ENCODE data around the gene ALG12.

Gene ALG12

GRCh38 chr22:49910229-49911155 is 7.7 kb downstream of the ALG12 start:
- DNase-seq, result no peak

DNA sequence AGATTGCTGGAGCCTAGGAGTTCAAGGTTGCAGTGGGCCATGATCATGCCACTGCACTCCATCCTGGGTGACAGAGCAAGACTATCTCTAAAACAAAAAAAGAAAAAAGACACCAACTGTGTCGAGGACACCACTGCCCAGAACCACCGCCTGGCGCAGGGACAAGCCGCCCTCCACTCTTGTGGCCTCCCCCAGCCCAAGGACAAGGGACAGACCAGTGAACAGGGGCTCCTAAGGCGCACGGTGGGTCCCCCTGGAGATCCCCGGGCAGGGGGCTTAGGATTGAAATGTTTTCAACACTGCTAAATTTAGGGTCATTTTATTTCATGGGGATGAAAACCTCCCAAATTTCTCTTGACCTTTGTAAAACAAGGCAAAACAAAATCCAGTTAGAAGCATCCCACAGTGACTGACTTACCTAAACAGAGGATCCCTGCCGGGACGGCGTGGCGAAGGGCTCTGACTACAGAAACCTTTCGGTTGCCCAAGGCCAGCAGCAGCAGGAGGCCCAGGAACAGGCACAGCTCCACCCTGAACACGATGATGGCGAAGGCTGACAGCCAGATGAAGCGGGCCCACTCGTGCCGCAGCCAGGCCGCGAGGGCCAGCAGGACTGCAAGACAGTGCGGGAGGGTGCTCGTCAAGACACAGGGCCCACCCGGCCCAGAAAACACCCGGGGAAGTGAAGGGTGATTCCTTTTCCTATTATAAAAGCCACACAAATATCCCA is 8.6 kb downstream of the ALG12 start:
- no peak for DNase-seq

DNA sequence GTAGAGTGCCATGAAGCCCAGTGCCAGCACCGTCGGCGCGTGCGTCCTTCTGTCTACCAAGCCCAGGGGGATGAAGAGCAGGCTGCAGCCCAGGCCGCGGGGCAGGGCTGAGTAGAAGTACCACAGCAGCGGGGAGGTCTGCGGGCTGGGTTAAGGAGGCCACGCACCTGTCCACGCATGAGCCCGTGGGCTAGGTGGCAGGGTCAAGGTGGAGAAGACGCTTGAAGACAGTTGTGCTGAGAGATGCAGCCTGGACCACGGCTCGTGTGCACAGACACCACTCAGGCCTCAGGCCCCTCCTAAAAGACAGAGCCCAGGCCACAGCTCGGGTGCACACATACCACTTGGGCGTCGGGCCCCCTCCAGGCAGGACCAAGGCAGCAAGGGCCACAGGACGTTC is 10.4 kb downstream of the ALG12 start:
- no peak for DNase-seq

DNA sequence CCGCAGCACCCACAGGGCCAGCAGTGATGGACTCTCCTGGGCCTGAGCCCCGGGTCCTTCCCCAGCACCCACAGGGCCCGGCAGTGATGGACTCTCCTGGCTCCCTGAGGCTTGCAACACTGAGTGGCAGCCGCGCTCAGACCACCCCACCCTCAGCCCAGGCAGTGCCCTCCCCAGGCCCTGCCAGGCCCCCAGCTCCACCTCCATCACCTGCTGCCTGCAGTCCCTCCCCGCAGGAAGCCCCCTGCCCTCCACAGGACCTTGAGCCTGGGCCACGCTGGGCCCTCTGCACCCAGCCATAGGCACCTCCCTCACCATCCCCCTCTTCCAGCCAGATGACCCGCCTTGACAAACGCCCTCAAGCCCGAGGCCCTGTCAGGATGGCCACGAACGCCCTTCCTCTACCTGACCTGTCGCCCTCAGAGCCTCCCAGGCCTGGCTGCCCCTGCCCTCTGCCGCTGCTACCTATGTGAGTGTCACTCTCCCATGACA is 11.4 kb downstream of the ALG12 start:
- DNase-seq, result no peak

- DNase-seq, result no peak
Measured at GRCh38 chr22:49906071-49906798, 12.0 kb downstream of the ALG12 start.

DNA sequence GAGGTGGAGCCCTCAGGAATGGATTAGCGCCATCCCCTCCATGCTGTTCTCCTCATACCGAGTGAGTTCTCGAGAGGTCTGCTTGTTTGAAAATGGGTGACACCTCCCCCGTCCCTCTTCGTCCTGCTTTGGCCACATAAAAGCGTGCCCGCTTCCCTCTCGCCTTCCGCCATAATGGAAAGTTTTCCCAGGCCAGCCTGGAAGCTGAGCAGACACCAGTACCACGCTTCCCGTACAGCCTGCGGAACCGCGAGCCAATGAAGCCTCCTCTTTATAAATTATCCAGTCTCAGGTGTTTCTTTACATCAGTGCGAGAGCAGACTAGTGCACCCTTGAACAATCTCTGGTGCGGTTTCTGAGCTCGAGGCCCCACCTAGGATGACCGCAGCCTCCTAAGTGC is 12.8 kb downstream of the ALG12 start:
- DNase-seq, result no peak

GRCh38 chr22:49904040-49904369 is 14.2 kb downstream of the ALG12 start:
- DNase-seq, result no peak

DNA sequence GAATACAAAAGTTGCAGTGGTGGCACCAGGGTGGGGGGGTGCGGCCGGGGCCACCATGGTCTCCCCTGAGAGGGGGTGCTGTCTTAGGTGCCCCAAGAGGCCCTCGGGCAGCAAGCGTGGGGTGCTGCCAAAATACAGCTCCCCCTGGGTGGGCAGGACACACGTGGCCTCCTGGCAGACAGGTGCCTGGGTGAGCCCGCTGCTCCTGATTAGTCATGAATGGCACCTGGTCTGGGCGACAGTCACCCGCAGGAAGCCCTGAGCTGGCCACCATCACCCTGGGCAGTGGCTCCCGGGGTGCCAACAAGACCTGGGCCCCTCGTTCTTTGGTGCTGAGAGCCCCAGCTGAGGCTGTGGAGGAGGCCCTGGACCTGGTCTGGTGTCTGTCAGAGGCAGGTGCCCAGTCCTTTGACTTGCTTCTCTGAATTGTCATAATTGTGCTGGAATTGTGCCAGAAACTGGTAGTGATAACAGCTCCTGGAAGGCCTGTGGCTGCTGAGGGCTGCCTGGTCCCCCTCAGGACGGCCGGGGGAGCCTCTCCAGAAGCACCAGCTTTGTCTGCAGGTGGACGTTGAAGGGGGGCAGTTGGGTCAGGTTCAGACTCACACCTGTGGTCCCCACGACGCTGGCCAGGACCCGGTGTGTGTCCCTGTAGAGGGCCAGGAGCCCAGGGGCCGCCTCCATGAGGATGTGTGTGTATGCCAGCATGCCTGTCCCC is 14.8 kb downstream of the ALG12 start:
- no peak for DNase-seq

- no peak for DNase-seq
Measured at GRCh38 chr22:49901457-49901856, 16.8 kb downstream of the ALG12 start.

DNA sequence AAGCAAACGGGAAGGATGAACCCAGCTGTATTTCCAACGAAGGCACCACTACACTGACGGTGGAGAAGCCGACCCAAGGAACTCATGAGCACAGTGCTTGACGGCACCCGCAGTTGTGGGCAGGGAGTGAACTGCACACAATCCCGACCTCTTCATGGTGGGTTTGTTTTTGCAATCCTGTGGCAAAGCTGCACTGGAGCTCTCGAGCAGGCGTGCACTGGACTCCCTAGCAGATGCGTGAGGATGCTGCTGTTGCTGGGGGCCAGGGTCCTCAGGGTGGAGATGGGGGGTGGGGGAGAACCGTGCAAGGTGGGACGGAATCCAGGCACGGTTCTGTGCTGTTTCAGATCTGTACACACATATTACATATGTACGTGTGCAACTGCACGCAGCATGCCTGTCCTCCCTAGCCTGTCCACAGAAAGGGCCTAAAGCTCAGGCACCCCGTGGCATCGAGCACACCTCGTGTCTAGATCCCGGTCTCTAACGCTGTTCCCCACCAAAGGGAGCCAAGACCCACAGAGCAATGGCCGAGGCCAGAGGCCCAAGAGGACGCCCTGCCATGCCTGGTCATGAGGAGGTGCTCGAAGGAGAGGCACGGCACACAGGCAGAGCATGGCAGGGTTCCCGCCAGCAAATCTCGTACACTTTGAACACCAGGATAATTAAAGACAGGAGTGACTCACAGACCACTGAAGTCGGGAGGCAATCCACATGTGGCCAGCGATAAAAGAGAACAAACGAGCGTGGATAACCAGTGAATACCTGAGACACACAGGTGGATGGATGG is 17.6 kb downstream of the ALG12 start:
- DNase-seq, result no peak

GRCh38 chr22:49899530-49899929 is 18.7 kb downstream of the ALG12 start:
- no peak for DNase-seq

DNA sequence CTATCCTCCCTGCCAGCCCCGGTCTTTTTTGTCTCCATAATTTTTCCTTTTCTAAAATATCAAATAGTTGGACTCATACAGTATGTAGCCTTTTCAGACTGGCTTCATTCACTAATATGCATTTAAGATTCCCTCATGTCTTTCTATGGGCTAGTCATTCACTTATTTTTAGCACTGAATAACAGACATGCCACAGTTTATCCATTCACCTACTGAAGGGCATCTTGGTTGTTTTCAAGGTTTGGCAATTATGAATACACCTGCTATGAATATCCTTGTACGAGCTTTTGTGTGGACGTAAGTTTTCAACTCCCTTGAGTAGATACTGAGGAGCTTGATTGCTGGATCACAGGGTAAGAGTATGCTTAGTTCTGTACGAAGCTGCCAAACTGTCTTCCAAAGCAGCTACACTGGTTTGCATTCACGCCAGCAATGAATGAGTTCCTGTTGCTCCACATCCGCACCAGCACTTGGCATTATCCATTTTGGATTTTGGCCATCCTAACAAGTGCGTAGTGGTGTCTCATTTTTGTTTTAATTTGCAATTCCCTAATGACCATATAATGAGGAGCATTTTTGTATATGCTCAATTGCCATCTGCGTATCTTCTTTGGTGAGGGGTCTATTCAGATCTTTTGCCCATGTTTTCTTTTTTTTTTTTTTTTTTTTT is 21.1 kb downstream of the ALG12 start:
- DNase-seq, result no peak

- no peak for DNase-seq
Measured at GRCh38 chr22:49896201-49896600, 22.0 kb downstream of the ALG12 start.

DNA sequence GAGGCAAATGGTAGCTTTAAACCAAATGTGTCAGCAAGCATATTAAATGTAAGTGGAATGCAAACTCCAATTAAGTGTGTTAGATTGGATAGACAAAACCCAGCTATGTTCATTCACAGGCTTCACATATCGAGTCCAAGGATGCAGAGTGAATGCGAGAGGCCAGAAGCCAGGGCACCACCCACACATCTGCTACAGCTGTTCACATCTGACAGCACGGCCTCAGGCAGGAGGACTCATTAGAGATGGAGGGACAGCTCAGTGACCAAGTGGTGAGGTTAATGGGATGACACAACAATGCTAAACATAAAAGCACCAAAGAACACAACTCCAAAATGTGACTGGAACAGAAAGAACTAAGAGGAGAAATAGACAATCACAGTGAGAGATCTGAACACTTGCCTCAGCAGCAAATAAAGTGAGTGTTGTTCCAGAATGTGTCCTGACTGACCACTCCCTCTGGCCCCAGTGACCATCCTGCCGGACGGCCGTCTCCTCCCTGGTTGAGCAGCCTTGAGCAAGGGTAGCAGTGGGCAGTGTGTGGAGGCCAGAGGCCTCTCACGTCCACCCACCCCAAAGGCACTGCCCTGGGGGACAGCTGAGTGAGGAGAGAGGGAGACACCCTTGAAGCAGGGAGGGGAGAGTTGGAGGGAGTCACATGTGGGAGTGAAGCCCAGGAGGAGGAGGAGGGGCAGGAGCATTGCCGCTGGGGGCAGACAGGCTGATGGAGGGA is 23.8 kb downstream of the ALG12 start:
- no peak for DNase-seq

- DNase-seq, result no peak
Measured at GRCh38 chr22:49893025-49893424, 25.2 kb downstream of the ALG12 start.

DNA sequence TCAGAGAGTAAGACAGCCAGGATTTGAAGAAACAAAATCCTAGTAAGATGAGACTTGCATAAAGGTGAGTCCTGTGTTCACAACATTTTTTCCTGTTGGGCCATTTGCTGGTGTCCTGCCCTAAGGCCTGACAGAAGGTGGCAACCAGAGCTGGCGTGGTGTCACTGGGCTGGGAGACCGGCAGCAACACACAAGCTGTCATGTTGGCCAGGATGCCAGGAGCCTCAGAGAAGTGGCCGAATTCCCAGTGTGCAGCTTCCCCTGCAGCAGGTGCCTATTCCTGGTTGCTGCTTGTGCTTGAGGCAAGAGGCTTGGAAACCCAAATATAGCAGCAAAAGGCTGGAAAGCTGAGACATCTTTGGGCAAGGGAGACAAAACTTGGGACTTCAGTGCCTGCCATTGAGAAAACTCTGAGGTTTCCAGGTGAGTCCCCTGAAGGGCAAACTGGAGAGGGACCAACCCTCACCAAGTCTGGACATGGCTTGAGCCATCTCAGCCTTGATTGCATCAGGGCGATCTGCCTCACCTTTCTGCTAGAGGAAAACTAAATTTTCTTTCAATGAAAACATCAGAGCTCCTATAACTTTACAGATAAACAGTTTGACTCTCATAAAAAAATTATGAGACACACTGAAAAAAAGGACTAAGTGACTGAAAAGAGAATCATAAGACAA is 25.9 kb downstream of the ALG12 start:
- DNase-seq, result no peak

- no peak for DNase-seq
Measured at GRCh38 chr22:49889071-49889470, 29.2 kb downstream of the ALG12 start.

GRCh38 chr22:49887702-49888101 is 30.5 kb downstream of the ALG12 start:
- DNase-seq, result no peak

- DNase-seq, result no peak
Measured at GRCh38 chr22:49887064-49887451, 31.2 kb downstream of the ALG12 start.
